Activated T-helper 9 cell treated with anti-CD3 and anti-CD28 coated beads, Interleukin-2, amount 50 U/mL, for 16 hours (primary cell): ENCODE results near the gene RANBP1.

Experiments used
- DNase-seq: peaks from one replicate; pipeline ENCODE4 v3.0.0-alpha.2; 2020; ENCODE audit warnings: low read depth

RANBP1 gene

GRCh38 chr22:20107951-20108756 lies 7.8 kb upstream of the RANBP1 start:
- no peak for DNase-seq

GRCh38 chr22:20108757-20109230 lies 7.1 kb upstream of the RANBP1 start:
- no peak for DNase-seq

GRCh38 chr22:20109411-20110358 lies 6.2 kb upstream of the RANBP1 start:
- DNase-seq: no peak

- no peak for DNase-seq
These were observed 5.4 kb upstream of the RANBP1 start for GRCh38 chr22:20110359-20110985.

- no peak for DNase-seq
These were observed 4.7 kb upstream of the RANBP1 start for GRCh38 chr22:20111045-20111688.

- DNase-seq: no peak
These were observed 3.9 kb upstream of the RANBP1 start for GRCh38 chr22:20111689-20112622.

GRCh38 chr22:20112623-20113511 lies 3.0 kb upstream of the RANBP1 start:
- DNase-seq: no peak

- DNase-seq: no peak
These were observed 2.2 kb upstream of the RANBP1 start for GRCh38 chr22:20113551-20114310.

GRCh38 chr22:20114506-20115475 lies 1.1 kb upstream of the RANBP1 start:
- no peak for DNase-seq

GRCh38 chr22:20116376-20116950 lies 559 bp downstream of the RANBP1 start:
- DNase-seq: no peak

GRCh38 chr22:20116951-20117632 lies 1.2 kb downstream of the RANBP1 start, which contains the start of gene TRMT2A:
Gene TRMT2A (minus strand): TSS chr22:20117226. CDS start chr22:20116906, 320 bp downstream.
- peak; percentile 96 for DNase-seq

- peak; percentile 58 for DNase-seq
These were observed 1.9 kb downstream of the RANBP1 start for GRCh38 chr22:20117633-20118299.

GRCh38 chr22:20118300-20119020 lies 2.6 kb downstream of the RANBP1 start:
- no peak for DNase-seq

- no peak for DNase-seq
These were observed 6.0 kb downstream of the RANBP1 start for GRCh38 chr22:20121856-20122415.
